Mesendoderm (in vitro differentiated cells): ENCODE measurements around the gene MCM10.

Experiments
- DNase-seq: peaks from one replicate; pipeline ENCODE4 v3.0.0; 2013
- H2AK5ac ChIP-seq: 2 replicates; pipeline ENCODE4 v1.6.1; 2013; ENCODE audit warnings: low read length, inconsistent platforms
- H2BK120ac ChIP-seq: 2 replicates; pipeline ENCODE4 v1.6.1; 2013; ENCODE audit warnings: low read depth, mild to moderate bottlenecking, low read length, moderate library complexity, mixed read lengths
- H2BK15ac ChIP-seq: replicated peaks from 2 replicates; pipeline ENCODE4 v1.6.1; 2013; ENCODE audit warnings: low read depth, mild to moderate bottlenecking, moderate library complexity
- H2BK5ac ChIP-seq: 2 replicates; pipeline ENCODE4 v1.6.1; 2013; ENCODE audit warnings: low read length, inconsistent platforms
- H3K18ac ChIP-seq: 2 replicates; pipeline ENCODE4 v1.6.1; 2013; ENCODE audit warnings: mild to moderate bottlenecking, low read length, mixed read lengths
- H3K23ac ChIP-seq: one replicate; pipeline ENCODE4 v1.6.1; 2013; ENCODE audit warnings: low read length
- H3K27ac ChIP-seq: 2 replicates; pipeline ENCODE4 v1.5.1; 2013; ENCODE audit warnings: low read depth, mild to moderate bottlenecking, inconsistent platforms, low read length, moderate library complexity
- H3K27me3 ChIP-seq: 2 replicates; pipeline ENCODE4 v1.6.1; 2013; ENCODE audit warnings: low read length, control low read depth, mild to moderate bottlenecking, inconsistent platforms; ENCODE audit not compliant: insufficient read depth, poor library complexity
- H3K36me3 ChIP-seq: 2 replicates; pipeline ENCODE4 v1.6.1; 2013; ENCODE audit warnings: low read length, inconsistent platforms; ENCODE audit not compliant: control insufficient read depth, insufficient read depth
- H3K4ac ChIP-seq: one replicate; pipeline ENCODE4 v1.6.1; 2013; ENCODE audit warnings: low read depth, mild to moderate bottlenecking, low read length, moderate library complexity
- H3K4me1 ChIP-seq: 2 replicates; pipeline ENCODE4 v1.6.1; 2013; ENCODE audit warnings: low read depth, low read length, inconsistent platforms; ENCODE audit not compliant: control insufficient read depth
- H3K4me2 ChIP-seq: 2 replicates; pipeline ENCODE4 v1.6.1; 2013; ENCODE audit warnings: low read length
- H3K4me3 ChIP-seq: 2 replicates; pipeline ENCODE4 v1.5.1; 2013; ENCODE audit warnings: mild to moderate bottlenecking, low read length
- H3K56ac ChIP-seq: one replicate; pipeline ENCODE4 v1.6.1; 2013; ENCODE audit warnings: low read length
- H3K79me1 ChIP-seq: 2 replicates; pipeline ENCODE4 v1.6.1; 2013; ENCODE audit warnings: low read length, inconsistent platforms
- H3K79me2 ChIP-seq: 2 replicates; pipeline ENCODE4 v1.6.1; 2013; ENCODE audit warnings: mild to moderate bottlenecking, low read length; ENCODE audit not compliant: control insufficient read depth, insufficient read depth
- H3K9ac ChIP-seq: 2 replicates; pipeline ENCODE4 v1.6.1; 2013; ENCODE audit warnings: low read length, inconsistent platforms
- H4K5ac ChIP-seq: one replicate; pipeline ENCODE4 v1.6.1; 2013; ENCODE audit warnings: low read length
- H4K8ac ChIP-seq: one replicate; pipeline ENCODE4 v1.6.1; 2013; ENCODE audit warnings: low read depth, mild to moderate bottlenecking, control low read depth, low read length, moderate library complexity
- WGBS: extraction: QIAGEN DNeasy Blood & Tissue Kit; methylation state at CpG from one replicate; pipeline ENCODE4 v1.1.7; 2013; ENCODE audit warnings: low lambda C conversion rate, missing lambda C conversion rate; ENCODE audit not compliant: insufficient coverage; ENCODE audit errors: extremely low coverage; 5-methylcytosine and 5-hydroxymethylcytosine counted together

MCM10 gene

GRCh38 chr10:13219685-13220670 lies 58.6 kb downstream of the MCM10 start:
- H4K5ac ChIP-seq = no peak overlapping the region
- DNase-seq = peak; percentile 77
- no peaks in the 10 kb centered on the region for H3K36me3 ChIP-seq
- no peak overlapping the region for H3K18ac ChIP-seq
- no peaks in the 10 kb centered on the region for H3K79me1 ChIP-seq
- no peak overlapping the region for H2BK5ac ChIP-seq
- H2BK15ac ChIP-seq = no peak overlapping the region
- no peak overlapping the region for H3K9ac ChIP-seq
- no peak overlapping the region for H4K8ac ChIP-seq
- no peak overlapping the region for H3K56ac ChIP-seq
- no peaks in the 10 kb centered on the region for H3K27me3 ChIP-seq
- no peaks in the 10 kb centered on the region for H3K79me2 ChIP-seq
- no peak overlapping the region for H3K4me3 ChIP-seq
- H3K27ac ChIP-seq = no peak overlapping the region
- no peak overlapping the region for H2BK120ac ChIP-seq
- H3K23ac ChIP-seq = no peak overlapping the region
- no peak overlapping the region for H3K4me2 ChIP-seq
- no peak overlapping the region for H3K4ac ChIP-seq
- WGBS = no CpG with 5 or more reads among the region's 12 CpGs
- H3K4me1 ChIP-seq = no peaks in the 10 kb centered on the region
- no peak overlapping the region for H2AK5ac ChIP-seq

GRCh38 chr10:13221572-13221971 lies 60.2 kb downstream of the MCM10 start:
- Histone ChIP-seq H2AK5ac (no peak overlapping the region), H3K9ac (no peak overlapping the region), H3K79me2 (no peaks in the 10 kb centered on the region), H3K79me1 (no peaks in the 10 kb centered on the region), H2BK5ac (no peak overlapping the region), H3K4ac (no peak overlapping the region), H3K27ac (no peak overlapping the region), H2BK15ac (no peak overlapping the region), H3K56ac (no peak overlapping the region), H3K18ac (no peak overlapping the region), H4K8ac (no peak overlapping the region), H3K4me3 (no peak overlapping the region), H3K4me2 (no peak overlapping the region), H3K23ac (no peak overlapping the region), H3K4me1 (no peaks in the 10 kb centered on the region), H2BK120ac (no peak overlapping the region), H3K36me3 (no peaks in the 10 kb centered on the region), H3K27me3 (no peaks in the 10 kb centered on the region), H4K5ac (no peak overlapping the region)
- DNase-seq = no peak
- WGBS = no CpG with 5 or more reads among the region's 8 CpGs

GRCh38 chr10:13222151-13222550 lies 60.8 kb downstream of the MCM10 start:
- no peak overlapping the region for H2BK120ac ChIP-seq

GRCh38 chr10:13222566-13222965 lies 61.2 kb downstream of the MCM10 start:
- H3K27me3 ChIP-seq = no peaks in the 10 kb centered on the region
- no peak overlapping the region for H3K27ac ChIP-seq
- H3K36me3 ChIP-seq = no peaks in the 10 kb centered on the region
- DNase-seq = no peak
- H2BK5ac ChIP-seq = no peak overlapping the region
- WGBS = no CpG with 5 or more reads among the region's 7 CpGs
- no peak overlapping the region for H4K8ac ChIP-seq
- no peaks in the 10 kb centered on the region for H3K79me2 ChIP-seq
- no peak overlapping the region for H3K4me3 ChIP-seq
- H3K9ac ChIP-seq = no peak overlapping the region
- H2BK120ac ChIP-seq = no peak overlapping the region
- H3K4ac ChIP-seq = no peak overlapping the region
- H2AK5ac ChIP-seq = no peak overlapping the region
- H3K4me1 ChIP-seq = no peaks in the 10 kb centered on the region
- no peak overlapping the region for H3K18ac ChIP-seq
- H3K4me2 ChIP-seq = no peak overlapping the region
- H3K79me1 ChIP-seq = no peaks in the 10 kb centered on the region
- H4K5ac ChIP-seq = no peak overlapping the region
- no peak overlapping the region for H3K23ac ChIP-seq
- H2BK15ac ChIP-seq = no peak overlapping the region
- H3K56ac ChIP-seq = no peak overlapping the region

More at GRCh38 chr10:13222151-13222550, 60.8 kb downstream of the MCM10 start:
- H4K8ac ChIP-seq = no peak overlapping the region
- H3K56ac ChIP-seq = no peak overlapping the region
- H3K4me3 ChIP-seq = no peak overlapping the region
- no peaks in the 10 kb centered on the region for H3K79me2 ChIP-seq
- no peak overlapping the region for H3K23ac ChIP-seq
- no peaks in the 10 kb centered on the region for H3K36me3 ChIP-seq
- H3K27me3 ChIP-seq = no peaks in the 10 kb centered on the region
- no peak for DNase-seq
- no peak overlapping the region for H3K4me2 ChIP-seq
- H3K4ac ChIP-seq = no peak overlapping the region
- no peak overlapping the region for H4K5ac ChIP-seq
- H2BK5ac ChIP-seq = no peak overlapping the region
- WGBS = no CpG with 5 or more reads among the region's 6 CpGs
- no peaks in the 10 kb centered on the region for H3K79me1 ChIP-seq
- H2BK15ac ChIP-seq = no peak overlapping the region
- H3K18ac ChIP-seq = no peak overlapping the region
- H2AK5ac ChIP-seq = no peak overlapping the region
- no peaks in the 10 kb centered on the region for H3K4me1 ChIP-seq
- H3K27ac ChIP-seq = no peak overlapping the region
- no peak overlapping the region for H3K9ac ChIP-seq

- Histone ChIP-seq H3K27me3 (no peaks in the 10 kb centered on the region), H3K4me2 (no peak overlapping the region), H2AK5ac (no peak overlapping the region), H3K79me2 (no peaks in the 10 kb centered on the region), H3K9ac (no peak overlapping the region), H3K79me1 (no peaks in the 10 kb centered on the region), H3K36me3 (no peaks in the 10 kb centered on the region), H2BK120ac (no peak overlapping the region), H3K4ac (no peak overlapping the region), H3K4me1 (no peaks in the 10 kb centered on the region), H4K5ac (no peak overlapping the region), H4K8ac (no peak overlapping the region), H2BK5ac (no peak overlapping the region), H3K27ac (no peak overlapping the region), H3K56ac (no peak overlapping the region), H3K23ac (no peak overlapping the region), H3K18ac (no peak overlapping the region), H2BK15ac (no peak overlapping the region), H3K4me3 (no peak overlapping the region)
- no CpG with 5 or more reads among the region's 9 CpGs for WGBS
- no peak for DNase-seq
Observed at GRCh38 chr10:13223241-13223640, 61.9 kb downstream of the MCM10 start.
